CD1c-positive myeloid dendritic cell (primary cell): ENCODE results near the gene CAMK1G.

Experiments
- DNase-seq: peaks from one replicate; pipeline ENCODE4 v3.0.0-alpha.2; 2016; ENCODE audit errors: extremely low spot score

Gene CAMK1G

DNA sequence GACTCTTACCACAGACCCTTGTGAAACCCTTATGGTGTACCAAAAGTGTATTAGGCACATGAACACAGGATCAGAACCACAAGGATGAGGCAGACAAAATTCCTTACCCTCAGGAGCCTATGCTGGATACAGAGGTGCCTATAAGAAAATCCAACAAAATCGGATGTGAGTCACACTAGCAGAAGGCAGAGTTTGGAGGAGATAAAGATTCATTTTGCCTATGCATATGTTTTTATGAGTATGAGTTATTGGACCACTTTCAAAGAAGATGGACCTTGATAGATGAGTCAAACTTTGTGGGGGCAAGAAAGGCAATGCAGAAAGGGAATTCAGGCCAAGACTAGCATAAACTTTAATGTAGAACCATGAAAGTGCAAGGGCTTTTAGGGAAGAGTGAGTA is 17.0 kb downstream of the CAMK1G start:
- no peak for DNase-seq

DNA sequence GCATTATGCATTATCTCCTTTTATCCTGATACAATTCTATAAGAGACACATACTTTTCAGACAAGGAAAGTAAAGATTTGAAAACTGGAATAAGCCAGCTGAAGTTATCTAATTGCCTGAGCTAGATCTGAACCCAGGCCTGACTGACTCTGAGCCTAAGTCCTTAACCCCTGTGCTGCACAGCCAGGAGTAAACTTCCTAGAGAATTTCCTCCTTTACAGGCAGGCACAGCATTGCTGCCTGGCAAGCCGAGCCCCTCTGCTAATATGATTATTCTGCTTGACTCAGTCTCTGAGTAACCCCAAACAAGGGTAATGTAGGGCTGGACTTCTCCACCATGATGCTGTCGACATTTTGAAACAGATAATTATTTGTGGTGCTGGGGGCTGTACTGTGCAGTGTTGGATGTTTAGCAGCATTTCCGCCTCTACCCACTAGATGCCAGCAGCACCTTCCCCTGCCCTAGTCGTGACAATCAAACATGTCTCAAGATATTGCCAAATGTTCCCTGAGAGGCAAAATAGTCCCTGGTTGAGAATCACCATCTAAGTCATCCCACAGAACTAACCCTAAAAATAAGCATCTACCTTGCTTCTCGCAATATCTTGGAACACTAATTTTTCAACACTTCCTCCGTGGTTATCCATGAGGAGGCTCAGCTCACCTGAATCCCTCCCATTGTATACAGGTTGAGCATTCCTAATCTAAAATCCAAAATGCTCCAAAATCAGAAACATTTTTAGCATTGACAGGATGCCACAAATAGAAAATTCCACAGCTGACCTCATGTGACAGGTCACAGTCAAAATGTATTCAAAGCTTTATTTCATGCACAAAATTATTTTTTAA is 18.5 kb downstream of the CAMK1G start:
- peak; percentile 64 for DNase-seq

DNA sequence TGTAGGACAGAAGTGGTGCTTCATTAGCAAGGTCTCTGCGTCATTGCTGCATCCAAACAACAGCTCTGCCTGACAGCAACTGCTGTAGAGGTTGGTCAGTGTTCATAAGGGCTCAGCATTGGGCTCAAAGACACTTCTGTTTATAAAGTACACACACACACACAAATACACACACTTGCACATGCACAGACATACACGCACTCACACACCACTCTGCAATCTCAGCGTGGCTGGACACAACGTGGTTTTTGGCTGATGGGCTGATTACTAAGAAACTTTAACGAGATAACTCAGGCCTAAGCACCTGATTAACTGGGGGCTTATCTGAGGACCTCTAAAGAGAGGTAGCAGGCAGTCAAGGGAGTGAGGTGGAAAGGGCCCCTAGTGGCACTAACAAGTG is 20.4 kb downstream of the CAMK1G start:
- DNase-seq: no peak

DNA sequence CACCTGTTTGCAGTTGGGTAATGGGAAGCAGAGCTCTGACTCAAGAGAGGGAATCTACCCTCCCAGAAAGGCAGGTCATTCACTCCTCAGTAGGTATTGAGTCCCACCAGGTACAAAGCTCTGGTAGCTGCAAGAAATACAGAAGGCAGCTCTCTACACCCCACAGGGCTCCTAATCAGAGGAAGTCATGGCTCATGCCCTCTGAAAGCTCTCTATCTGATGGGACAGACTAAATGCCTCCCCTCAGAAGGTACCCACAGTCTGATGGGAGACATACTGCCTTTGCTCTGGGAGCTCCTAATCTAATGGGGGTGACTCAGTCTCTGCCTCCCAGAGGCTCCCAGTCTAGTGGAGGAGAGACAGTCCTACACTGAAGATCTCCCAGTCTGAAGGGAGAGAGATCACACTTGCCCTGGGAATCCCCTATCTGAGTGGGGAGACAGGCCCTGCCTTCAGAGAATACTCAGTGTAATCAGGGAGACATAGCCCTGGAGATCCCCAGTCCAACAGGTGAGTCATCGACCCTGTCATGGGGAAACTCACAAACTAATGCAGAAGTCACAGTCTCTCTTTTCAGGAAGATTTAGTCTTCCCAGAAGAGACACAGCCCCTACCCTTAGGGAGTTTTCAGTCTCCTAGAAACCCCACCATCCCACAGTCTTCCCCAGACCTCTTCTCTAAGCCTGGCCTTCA is 23.7 kb downstream of the CAMK1G start:
- DNase-seq: peak; percentile 80

DNA sequence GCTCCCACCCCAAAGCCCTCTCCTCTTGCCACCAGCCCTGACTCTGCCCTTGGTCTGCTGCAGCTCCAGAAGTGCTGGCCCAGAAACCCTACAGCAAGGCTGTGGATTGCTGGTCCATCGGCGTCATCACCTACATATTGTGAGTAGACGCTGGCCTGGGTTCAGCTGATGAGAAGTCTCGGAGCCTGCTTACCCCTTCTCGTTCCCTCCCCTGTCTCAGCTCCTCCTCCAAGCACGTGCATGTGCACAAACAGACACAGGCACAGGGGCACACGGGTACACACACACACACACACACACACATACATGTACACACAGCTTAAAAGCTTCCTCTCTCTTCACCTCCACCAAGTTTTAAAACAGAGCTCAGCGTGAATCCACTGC is 24.3 kb downstream of the CAMK1G start:
- no peak for DNase-seq

DNA sequence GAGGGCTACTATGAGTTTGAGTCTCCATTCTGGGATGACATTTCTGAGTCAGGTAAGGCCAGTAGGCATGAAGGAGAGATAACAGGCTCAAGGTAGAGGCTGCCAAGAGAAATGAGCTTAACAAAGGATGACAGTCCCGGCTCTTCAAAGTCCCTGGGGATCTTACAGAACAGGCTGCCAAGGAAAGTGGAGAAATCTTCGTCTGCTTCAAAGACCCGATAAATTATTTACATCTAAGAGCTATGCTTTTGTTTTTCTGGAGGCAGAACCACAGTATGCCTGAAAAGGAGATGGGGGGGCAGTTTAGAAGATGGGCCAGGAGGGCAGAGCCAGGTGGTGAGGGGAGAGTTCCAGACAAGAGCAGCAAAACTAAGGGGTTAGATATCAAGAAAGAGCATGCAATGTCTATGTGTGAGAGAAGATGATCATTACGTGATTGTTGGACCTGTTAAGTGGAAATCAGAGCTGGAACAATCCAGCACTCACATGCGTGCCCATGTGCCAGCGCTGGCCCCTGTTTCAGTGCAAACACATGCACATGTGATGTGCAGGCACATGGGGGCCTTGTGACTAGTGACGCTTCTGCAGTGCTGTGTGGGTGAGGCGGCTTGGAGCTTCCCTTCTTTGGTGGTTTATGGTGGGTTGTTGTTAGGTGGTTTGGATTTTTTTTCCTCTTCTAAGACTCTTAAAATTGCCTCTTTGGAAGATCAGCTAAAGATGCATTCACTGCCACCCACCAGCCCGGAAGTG is 25.7 kb downstream of the CAMK1G start:
- DNase-seq: peak; percentile 80

DNA sequence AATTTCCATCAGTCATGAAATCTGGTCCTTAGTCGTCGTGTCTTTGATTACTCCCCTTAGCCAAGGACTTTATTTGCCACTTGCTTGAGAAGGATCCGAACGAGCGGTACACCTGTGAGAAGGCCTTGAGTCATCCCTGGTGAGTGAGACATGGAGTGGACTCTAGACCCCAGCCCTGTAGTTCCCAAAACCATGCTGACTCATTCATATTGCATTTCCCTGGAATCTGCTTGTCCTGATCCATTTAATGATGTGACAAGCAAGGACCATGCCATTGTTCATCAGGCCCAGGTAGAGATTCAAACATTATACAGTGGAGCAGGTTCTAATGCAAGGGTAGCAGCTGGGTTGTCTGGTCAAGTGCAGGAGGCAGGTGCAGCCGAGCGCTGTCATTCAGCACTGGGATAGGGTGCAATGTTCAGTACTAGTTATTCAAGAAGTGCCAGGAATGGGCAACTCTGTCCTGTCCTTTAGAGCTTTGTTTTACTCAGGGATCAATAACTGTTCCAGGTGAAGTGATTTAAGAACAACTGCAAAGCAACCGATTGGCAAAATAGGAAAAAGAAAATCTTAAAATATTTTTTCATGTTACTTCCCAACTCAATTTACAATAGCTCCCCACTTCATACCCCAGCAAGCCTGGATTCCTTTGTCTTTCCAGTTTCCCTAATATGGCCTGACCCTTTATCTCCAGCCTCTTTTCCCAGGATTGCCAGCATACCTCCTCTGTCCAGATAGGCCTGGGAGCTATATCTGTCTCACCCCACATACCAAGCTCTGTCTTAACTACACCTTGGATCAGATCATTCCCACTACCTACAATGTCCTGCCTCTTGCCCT is 26.5 kb downstream of the CAMK1G start:
- no peak for DNase-seq

DNA sequence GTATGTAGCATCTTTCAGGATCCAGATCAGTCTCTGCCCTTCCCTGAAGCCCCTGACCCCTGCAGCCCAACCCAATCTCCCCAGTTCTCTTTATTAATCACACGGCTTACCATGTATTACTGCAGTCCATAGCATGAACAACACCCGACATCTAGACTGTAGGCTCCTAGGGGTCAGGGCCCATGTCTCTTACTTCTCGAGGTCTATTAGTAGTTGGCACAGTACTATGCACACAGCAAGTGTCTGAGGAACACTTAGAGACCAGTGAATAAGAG is 27.1 kb downstream of the CAMK1G start:
- no peak for DNase-seq

DNA sequence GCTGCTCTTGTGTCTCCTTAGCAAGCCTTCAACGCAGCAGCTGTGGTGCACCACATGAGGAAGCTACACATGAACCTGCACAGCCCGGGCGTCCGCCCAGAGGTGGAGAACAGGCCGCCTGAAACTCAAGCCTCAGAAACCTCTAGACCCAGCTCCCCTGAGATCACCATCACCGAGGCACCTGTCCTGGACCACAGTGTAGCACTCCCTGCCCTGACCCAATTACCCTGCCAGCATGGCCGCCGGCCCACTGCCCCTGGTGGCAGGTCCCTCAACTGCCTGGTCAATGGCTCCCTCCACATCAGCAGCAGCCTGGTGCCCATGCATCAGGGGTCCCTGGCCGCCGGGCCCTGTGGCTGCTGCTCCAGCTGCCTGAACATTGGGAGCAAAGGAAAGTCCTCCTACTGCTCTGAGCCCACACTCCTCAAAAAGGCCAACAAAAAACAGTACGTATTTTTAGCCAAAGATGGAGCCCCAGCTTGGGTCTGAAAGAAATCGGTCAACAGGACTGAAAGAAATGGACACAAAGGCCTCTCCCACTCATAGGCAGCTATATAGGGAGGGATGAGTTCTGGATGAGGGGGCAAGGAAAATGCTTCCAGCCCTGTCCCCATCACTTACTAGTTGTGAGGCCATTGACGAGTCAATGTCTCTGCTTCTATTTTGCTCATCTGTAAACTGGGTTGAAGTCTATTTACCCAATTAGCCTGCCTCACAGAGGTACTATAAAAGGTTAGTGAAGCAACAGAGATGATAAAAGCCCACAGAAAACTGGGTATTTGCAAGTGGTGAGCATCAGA is 28.5 kb downstream of the CAMK1G start:
- DNase-seq: no peak

DNA sequence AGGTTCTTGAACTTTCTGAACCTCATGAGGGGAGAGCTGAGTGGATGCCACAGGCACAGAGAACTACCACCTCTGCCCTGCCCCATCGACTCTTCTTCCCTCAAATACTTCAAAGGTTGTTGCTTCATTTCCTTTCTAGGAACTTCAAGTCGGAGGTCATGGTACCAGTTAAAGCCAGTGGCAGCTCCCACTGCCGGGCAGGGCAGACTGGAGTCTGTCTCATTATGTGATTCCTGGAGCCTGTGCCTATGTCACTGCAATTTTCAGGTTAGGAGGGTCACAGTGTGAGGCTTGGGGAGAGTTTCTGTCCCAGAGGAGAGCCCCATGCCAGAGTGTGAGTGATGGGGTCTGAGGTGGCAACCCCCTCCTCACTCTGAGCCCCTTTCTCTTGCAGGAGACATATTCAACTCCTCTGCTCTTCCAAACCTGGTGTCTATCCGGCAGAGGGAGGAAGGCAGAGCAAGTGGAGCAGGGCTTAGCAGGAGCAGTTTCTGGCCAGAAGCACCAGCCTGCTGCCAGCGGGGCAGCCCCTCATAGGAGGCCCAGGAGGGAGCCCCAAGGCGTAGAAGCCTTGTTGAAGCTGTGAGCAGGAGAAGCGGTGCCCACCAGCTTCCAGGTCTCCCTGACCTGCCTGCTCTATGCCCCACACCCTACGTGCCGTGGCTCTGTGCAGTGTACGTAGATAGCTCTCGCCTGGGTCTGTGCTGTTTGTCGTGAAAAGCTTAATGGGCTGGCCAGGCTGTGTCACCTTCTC is 29.3 kb downstream of the CAMK1G start:
- DNase-seq: peak; percentile 38

DNA sequence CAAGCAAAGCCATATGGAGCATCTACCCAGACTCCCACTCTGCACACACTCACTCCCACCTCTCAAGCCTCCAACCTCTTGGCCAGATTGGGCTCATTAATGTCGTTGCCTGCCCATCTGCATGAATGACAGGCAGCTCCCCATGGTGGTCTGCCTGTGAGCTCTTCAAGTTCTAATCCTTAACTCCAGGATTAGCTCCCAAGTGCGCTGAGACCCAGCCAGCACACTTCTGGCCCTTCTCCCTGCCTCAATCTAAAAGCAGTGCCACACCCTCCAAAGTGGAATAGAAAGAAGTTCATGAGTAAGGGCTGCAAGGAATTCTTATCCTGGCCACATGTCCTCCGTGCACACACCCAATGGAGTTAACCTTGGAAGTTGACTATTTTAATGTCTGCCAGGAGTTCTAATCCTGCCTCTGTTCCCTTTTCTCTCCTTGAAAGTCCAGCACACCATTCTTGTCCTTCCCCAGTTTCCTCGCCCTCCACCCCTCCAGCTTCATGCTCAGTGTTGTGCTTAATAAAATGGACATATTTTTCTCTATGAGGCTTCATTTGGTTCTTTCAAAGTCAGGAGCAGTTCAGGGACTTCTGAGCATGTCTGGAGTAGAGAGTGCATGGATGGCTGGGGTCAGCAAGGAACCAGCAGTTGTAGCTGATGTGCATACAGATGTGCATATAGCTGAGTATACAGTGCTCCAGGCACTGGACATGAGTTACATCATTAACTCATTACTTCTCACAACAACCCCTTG is 30.1 kb downstream of the CAMK1G start:
- DNase-seq: no peak

DNA sequence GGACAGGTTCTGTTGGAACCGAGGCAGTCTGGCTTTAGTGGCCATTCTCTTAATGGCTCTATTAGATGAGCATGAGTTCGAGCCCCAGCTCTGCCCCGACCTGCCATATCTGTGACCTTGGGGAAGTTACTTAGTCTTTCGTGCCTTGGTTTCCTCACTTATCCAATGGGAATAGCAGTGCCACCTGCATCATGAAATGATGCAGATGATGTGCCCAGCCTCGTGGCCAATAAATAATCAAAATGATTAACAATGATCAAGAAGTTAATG is 30.6 kb downstream of the CAMK1G start:
- DNase-seq: no peak

DNA sequence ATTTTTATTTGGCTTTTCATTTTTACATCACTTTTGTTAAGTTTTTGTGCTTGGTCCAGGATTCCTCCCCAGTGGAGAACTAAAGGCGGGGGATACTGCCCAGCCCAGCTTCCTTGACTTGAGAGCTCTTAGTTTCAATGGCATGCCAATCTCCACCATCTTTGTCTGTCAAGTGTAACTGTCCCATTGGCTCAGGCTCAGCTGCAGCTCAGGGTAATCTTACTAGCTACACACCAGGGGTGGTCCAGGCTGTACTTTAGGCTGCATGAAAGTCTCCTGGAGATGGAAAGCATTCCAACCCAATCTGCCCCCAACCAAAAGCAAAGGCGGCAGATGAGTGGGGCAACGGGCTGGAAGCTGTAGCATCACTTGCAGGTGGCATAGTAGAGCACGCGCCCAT is 31.4 kb downstream of the CAMK1G start:
- no peak for DNase-seq

DNA sequence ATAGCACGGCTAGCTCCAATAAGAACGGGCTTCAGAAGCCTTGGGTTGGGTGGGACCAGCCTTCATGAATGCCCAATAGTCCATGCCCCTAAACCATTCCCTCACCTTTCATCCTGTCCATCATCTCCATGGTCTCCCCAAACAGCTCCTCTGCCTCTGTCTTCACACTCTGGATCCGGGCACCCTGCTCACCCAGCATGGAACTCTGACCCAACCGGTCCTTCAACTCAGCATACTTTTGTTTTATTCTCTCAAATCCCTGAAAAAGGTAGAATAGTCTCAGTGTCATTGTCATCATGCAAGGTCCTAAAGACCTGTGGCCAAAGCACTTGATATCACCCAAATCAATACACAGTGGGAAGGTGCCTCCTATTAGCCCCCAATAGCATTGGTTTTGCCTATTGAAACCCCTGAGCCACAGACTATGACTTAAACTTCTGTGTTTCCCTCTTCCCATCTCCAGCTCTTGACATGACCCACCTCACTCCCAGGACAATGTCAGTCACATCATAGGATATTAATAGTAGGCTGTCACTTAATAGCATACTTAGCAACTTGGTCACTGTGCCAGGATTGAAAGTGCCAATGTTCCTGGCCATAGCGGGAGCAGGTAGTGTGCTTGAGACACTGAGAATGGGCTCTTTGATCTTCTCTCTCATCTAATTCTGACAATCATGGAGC is 33.0 kb downstream of the CAMK1G start:
- DNase-seq: no peak

DNA sequence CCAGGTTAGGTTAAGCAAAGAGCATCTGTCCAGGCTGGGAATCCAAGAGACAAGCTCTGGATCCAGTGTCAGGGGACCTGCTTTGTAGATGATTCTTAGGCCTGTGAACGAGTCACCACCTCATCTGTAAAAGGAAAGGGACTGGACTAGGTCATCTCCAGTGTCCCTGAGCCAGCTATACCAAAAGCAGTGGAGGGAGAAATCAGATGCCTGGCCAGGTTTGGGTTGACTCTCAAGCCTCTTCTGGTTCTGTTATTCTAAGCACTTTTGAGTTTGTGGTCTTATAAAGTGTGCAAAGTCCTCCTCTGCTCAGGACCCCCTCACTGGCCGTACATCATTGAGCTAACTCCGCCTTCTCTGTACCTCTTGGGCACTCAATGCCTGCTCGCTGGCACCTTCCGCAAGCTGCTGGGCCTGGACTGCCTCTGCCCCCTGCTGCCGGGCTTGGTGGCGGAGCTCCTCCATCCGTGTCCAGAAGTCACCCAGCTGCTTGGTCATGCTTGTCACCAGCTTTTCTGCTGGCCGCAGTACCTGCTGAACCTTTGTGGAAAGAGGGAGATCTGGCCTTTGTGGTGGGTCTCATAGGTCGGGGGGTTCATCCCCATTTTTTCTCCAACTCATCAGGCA is 33.6 kb downstream of the CAMK1G start:
- no peak for DNase-seq

DNA sequence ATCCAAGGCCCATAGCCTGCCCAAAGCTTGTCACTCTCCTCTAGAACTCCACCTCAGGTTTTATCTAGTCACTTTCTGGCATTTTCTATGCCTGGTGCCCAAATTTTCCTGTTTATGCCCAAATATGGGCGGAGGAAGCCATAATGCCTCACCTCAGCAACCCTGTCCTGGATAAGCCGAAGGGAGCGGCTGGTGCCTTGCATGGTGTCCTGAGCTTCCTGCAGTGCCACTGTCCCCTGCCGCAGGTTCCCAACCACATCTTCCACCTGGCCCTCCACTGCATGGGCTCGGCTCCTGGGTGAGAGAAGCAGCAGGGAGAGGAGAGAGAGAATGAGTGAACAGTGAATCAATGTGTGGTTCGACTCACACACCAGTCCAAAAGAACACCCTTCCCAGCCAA is 34.2 kb downstream of the CAMK1G start:
- no peak for DNase-seq

DNA sequence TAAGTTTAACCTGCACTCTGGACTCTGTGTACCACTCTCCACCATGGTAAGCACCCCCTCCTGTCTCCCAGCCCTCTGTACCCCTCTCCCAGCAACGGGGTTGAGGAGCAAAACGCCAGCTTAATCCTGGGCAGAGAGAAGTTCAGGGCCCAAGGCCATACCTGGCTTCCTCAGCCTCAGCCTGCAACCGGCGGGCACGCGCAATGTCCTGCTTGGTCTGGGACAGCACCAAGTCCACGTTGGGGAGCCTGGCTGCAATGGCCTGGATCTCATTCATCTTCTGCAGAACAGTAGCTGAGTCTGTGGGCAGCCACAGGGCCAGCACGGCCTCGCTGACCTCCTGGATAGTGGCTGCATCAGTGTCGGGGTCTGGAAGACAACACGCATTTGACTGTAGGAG is 34.8 kb downstream of the CAMK1G start:
- no peak for DNase-seq

DNA sequence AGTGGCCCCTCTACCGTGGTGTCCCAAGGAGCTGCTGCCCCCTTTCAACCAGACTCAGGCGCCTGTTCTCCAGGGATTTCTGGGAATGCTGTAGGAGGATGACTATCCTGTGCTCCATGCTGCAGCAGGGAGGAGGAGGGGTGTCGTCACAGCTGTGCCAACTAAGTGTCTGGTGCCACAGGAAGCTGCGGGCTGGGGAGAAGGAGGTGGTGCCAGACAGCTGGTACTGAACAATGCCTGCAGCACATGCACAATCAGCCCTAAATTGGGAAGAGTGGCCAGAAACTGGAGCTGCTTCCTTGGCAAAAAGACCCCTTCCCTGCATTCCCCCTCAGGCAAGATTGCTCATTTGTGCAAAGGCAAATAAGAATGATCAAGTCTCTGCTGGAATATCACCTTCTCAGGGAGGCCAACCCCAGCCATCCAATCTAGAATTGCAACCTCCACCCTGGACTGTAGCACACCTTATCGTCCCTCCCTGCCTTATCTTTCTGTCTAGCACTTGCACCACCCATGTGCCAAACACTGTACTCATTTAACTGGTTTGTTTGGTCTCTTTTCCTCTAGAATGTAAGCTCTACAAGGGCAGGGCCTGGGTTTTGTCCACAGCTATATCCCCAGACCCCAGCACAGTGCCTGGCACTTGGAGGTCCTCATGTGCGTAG is 35.4 kb downstream of the CAMK1G start:
- DNase-seq: no peak
